Activated gamma-delta T cell treated with anti-CD3 and anti-CD28 coated beads, Interleukin-2, amount 50 U/mL, for 16 hours (primary cell): ENCODE measurements around the gene FARSB.

Source experiments
- DNase-seq: peaks from one replicate; pipeline ENCODE4 v3.0.0-alpha.2; 2020; ENCODE audit warnings: low read depth

The FARSB gene

DNA sequence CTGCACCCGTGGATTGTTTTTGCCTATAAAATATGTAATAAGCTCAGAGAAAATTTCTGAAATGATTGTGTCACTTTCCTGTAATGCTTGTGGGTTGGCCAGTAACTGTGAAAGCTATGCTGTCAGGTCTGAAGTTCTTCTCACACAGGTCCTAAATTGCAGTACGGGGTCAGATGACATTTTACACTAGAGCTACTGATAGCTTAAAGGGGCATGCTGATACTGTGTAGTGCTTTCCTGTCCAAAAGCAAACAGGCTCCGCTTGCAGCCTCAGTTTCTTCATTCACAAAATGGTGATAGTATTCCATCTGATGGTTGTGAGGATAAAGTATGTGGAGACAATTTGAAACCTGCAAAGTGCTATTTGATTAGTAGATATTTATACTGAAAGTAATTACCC is 7.6 kb upstream of the FARSB start:
- DNase-seq = no peak

DNA sequence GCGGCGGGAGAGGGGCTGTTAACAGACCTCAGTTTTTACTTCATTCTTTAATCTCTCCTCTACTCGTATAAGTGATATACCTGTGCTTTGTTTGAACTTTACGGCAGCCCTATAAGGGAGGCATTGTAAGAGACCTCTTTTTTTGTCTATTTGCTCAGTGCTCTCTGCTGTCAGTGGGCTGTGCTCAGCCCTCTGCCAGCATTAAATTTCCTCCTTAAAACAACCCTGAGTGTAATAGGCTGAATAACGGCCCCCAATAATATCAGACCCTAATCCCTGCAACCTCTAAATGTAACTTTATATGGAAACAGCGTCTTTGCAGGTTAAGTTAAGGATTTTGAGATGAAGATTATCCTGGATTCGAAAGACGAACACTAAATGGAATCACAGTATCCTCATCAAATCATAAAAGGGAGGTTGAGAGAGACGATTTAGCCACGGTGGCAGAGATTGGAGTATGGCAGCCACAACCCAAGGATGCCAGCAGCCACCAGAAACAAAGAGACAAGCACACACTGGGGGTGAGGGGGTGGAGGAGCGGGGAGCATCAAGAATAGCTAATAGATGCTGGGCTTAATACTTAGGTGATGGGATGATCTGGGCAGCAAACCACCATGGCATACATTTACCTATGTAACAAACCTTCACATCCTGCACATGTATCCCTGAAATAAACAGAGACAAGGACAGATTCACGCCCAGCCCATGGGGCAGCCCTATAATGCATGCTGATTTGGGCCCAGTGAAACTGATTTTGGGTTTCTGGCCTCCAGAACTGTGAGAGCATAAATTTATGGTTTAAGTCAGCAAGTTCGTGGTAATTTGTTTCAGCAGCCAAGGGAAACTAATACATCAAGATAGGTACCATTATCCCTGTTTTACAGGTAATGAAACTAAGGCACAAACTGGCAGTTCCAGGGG is 894 bp upstream of the FARSB start:
- DNase-seq = no peak

DNA sequence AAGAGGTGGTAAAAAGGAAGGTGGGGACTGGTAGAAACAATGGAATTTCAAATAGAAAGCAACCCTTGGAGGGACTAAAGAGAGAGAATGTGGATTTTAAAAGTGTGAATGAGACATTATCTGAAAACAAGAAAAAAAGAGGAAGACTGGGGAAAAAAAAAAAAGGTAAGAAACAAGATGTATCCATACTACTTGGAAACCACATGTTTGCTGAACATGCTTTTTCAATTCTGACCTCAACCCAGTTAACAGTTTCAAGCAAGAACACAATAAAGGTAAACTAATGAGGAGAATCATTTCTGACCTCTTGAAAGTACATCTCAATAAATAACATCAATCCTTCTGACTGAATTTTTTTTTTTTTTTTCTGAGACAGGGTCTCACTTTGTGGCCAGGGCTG is 2.6 kb downstream of the FARSB start:
- no peak for DNase-seq

DNA sequence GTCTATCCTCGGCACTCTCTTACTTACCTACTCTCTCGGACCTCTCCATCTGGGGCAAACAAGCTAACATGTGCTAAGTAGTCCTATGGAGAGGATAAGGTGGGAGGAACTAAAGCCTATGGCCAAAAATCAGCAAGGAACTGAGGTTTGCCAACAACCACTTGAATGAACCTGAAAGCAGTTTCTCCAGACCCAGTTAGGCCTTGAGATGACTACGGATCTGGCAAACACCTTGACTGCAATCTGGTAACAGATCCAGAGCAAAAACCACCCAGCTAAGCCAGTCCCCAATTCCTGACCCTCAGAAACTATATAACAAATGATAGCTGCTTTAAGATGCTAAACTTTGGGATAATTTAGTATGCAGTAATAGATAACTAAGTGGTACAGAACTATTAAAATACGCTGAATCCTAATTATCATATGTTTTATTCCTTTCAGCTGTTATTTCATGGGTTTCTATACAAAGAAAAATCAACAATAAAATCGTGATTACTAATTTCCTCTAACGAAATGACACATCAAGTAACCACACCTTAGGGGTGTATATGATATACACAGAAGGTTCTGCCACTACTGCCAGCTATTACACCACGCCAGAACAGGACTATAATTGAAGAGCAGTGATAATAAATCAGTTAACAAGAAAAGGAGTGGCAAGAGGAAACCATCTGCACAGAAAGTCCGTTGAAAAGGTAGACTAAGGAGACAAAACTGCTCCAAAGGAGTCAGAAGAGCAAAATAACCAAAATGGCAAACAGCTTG is 3.2 kb downstream of the FARSB start:
- no peak for DNase-seq

DNA sequence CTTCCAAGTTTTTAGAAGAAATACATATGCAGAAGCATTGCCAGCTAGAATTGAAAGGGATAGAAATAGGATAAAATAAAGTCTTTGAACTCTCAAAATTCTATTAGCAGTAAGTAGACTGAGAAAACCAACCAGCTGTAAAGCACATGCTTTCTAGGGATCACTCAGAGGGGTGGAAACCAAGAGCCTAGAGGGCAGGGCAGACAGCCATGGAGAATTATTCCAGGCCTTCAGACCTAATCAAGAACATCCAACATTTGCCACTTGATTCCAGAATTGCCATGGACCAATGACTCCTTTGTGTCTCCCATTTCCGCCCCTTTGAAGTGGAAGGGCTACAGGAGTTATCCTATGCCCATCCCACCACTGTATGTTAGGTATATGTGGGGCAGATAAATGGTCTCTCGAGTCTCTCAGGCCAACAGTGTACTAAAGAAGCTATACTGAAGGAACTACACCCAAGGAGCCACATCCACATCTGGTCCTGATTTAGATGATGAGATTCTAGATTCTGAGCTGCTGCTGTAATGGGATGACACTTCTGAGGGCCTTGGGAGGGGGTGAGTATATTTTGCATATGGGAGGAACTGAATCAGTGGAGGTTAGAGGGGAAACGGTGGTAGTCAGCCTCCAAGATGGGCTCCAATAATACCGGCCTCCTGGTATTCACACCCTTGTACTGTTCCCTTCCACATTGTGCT is 4.0 kb downstream of the FARSB start:
- no peak for DNase-seq

DNA sequence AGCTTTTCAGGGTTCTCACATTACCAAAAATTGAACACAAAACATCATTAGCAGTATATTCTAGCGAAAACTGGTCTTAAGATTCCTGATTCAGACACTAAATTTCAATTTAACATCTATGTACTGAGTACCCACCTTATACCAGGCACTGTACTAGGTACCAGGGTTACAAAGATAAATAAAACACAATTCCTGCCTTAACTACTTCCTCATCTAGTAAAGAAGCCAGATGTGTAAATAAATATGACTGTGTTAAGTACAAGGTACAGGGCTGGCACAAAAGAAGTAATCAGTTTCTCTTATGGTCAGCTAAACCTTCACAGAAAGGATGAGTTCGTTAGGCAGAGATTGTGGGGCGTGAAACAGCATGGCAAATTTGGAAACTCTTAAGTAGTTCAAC is 6.1 kb downstream of the FARSB start:
- DNase-seq = no peak

DNA sequence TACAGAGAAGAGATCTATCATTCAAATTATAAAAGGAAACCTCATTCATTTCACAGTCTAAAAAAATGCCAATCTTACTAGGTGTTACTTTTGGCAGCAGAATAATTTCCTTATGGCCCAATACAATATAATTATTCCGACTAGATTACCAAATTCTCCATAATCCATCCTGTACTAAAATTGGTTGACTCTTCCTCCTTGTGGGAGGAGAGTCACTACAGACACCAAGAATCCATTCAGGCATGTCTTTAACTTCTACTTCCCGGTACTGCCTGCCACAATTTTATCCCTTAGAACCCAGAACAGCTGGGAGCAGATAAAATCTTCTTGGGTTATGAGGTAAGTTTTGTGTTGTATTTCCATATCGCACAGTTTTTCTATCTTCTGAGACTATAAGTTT is 9.9 kb downstream of the FARSB start:
- no peak for DNase-seq

DNA sequence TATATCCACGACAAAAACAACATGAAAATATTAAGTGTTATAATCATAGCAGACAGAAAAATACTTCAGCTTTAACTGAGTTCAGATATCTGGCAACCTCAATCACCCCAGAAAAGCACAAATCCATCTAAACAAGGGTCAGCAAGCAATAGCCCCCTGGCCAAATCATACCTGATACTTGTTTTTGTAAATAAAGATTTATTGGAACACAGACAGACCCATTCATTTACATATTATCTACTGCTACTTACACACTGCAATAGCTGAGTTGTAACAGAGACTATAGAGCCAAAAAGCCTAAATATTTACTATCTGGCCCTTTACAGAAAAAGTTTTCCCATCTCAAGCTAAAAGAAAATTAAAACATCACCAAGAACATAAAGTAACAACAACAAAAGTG is 12.8 kb downstream of the FARSB start:
- no peak for DNase-seq

DNA sequence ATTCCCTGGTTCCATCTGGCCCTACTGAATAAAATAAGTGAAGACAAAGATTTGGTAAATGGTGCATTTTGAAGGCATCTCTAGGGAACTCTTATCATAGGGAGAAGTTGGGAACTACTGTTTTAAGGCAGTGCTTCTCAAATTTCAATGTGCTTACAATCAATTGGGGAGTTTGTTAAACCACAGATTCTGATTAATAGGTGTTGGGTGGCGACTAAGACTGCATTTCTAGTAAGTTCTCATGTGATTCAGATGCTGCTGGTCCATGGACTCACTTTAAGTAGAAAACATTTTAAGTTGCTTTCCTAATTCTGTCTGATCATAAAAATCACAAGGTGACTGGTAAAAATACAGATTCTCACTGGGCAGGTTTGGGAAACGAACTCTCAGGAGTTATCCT is 14.6 kb downstream of the FARSB start:
- DNase-seq = no peak

DNA sequence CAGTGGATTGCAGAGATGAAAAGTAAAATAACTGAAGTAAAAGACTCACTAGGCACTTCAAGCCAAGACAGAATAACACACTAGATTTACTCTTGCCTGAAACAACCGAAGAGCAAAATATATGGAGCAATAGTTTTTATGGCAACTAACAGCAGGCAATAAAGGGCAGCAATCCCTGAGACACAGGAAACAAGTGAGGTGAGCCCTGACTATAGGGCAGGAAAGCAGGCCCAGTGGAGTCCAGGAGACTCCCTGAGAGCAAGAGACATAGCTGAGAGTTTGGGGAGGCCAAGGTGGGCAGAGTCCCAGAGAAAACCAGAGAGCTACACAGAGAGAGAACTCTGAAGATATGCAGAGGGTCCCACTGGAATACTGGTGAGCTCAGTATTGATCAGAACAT is 18.8 kb downstream of the FARSB start:
- no peak for DNase-seq

DNA sequence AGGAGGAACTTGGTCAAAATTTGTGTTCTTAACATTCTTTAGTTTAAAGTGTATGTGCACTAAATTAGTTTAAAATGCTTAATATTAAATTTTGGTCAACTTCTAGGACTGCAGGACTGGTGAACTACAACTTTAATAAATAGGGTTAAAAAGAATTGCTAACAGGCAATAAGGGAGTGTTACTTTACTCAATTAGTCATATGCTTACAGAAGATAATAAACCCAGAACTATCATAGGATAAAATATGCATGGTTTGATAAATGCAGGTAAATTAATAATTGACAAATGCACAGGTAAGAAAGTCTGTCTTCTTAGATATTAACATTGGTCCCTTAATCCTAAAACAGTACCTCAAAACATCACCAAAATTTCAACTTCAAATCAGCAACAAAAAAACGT is 20.6 kb downstream of the FARSB start:
- no peak for DNase-seq

DNA sequence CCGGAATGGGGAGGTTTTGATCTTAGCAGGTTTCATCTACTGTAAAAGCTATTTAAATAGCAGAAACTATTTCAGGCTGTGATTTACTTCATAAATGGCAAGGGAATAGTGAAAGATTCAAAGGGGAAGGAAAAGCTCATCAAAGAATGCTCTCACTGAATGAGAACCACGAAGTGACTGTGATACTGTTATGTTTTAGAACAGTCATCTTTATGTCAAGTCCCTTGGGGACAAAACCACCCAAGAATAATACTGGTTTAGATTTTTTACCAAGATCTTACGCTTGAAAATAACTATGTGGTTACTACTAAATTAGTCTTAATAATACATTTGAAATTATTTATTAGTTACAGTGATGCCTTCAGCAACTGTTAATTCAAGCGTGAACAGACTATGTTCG is 28.1 kb downstream of the FARSB start:
- DNase-seq = no peak

DNA sequence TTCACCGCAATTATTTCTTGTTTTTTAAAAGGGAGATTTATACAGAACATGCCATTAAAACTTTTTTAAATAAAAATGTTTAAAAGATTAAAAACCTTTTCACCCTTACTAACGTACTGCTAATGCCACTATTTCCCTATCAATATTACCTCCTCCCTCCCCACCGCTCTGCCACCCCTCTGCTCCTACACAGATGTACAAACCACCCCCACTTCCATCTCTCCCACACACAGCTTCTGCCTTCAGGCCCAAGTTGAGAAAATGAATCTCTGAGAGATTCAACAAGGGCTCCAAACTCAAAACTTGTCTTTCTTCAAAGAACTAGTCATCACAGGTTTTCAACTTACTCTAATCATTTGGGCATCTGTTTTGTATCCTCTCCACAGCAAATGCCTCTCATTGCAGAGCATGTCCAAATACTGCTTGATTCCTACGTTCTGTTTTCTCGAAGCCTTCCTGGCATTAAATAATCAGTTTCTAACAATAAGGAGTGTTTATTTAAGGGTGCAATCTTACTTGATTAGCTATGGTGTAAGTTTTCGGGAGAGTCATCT is 32.1 kb downstream of the FARSB start:
- no peak for DNase-seq

DNA sequence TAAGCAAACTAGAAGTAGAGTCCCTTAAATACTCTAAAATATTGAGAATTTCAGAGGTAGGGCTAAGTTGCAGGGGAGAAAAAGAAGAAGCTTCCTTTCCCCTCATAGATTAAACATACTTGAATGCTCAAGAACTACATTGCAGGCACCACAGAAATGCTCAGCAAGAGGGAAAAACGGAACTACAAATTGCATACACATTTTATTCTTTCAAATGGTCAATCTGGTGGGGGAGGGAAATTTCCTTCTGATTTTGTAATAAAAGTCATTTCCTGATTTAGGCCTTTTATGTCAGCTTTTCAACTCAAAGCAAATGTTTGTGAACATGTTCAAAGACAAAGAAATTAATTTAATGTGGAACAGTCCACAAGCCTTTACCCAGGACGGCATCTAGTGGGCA is 33.0 kb downstream of the FARSB start:
- no peak for DNase-seq

DNA sequence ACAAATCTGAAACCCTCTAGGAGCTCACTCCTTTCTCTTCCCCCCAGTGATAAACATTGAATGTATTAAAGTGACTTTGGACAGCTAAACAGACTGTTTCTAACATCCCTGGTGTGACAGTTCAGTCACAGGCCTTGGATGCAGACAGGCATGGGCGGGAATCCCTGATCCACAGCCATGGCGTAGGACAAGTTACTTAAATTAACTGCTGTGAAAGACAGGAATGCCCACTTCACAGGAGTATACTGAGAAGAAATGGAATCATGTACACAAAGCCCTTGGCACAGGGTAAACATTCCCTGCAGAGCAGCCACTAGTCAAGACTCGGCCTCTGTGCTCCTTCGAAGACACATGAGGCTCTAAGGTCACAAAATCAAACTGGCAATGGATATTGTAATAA is 34.0 kb downstream of the FARSB start:
- DNase-seq = no peak

DNA sequence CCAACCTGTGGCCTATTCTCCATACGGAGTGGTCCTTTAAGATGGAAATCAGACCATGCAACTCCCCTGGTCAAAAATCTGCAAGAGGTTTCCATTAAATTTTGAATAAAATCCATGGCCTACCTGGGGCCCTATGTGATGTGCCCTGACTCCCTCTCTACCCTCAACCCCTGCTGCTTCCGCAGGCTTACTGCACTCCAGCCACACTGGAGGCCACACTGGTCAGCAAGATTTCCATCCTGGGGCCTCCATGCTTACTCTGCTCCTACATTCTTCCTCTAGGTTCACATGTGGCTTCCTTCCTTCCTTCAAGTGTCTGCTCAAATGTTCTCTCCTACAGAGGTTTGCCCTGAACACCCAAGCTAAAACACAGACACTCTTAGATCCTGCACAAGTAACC is 40.6 kb downstream of the FARSB start:
- no peak for DNase-seq

DNA sequence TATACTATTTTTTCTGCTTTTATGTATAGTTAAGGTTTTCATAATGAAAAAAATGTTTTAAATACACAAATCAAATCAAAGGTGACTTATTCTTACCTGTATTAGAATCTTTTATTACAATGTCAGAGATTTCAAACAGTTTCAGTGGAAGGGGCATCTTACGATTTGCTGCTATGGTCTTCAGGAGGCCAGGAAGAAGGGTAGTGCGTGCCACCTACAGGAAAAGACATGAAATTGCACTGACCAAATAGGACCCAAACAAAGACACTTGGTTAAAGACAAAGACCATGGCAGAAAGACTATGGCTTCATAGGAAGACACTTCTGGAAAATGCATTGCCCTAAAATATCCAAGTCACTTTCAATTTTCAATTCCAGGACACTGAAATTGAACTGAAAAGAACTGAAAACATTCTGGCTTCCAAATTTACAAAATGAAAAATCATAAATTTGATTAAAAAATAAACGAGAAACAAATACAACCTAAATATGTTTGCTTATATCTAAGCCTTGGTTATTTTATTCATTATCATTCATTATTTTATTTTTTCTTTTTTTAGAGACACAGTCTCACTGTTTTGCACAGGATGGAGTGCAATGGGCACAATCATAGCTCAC is 42.1 kb downstream of the FARSB start:
- no peak for DNase-seq

DNA sequence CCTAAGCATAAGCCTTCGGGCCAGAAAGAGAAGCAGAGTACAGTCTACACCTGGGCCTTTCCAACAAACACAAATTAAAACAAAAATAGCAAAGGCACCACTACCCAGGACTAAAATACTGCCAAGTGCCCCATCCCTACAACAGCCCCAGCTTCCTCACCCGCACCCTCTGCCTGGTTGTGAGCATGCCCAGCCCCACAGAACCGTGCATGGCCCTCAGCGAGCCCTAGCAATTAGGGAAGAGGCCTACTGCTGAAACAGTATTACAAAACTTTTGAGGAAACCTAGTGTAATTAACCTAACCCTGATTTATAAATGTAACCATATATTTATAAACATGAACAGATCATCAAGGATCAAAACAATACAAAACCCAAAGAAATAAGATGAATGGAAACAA is 44.2 kb downstream of the FARSB start:
- no peak for DNase-seq

DNA sequence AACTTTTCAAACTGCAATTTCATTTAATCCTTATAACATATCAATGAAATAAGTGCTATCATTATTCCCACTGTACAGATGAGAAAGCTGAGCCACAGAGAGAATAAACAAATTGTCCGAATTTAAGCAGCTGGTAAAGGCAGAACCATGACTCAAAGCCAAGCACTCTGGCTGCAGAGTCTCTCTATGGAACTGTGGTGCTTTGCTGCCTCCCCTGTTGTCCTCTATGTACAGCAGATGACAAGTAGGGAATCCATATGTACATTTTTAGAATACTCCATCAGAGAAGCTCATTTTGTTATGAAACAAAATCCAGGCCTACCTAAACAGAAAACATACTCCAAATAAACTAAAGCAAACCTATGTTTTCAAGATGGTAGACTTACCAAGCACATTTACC is 45.1 kb downstream of the FARSB start:
- no peak for DNase-seq

DNA sequence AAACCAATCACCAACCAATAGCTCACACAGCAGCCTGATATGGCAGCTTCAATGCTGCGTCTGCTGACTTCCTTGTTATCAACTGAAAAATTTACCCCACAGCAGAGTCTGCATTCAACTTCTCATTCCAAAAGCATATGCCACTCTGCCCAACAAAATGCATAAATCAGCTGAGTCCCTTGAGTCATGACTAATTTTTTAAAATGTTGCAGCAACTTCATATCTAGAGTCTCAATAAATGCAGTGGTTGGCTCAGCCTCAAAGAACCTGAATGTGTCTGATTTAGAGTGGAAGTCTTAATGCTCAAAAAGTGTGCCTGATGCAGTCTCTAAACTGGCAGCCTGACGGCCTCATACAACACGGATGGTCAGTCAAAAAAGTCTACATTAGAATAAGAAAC is 46.5 kb downstream of the FARSB start:
- DNase-seq = no peak

DNA sequence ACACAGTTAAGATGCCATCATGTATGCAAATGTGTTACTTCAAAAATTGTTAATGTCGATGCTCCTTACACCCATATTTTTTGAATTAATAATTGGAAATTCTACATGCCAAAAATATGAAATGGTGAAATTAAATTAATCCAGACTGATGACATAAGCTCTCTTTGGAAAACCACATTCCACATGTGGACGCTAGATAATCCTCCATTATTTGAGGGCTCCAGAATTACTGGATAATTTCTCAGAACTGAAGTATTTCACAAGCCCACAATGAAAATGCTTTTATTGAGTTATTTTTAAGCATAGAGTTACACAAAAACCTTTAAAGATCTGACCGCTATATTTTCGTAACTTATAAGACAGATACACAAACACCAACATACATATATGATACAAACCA is 47.8 kb downstream of the FARSB start:
- no peak for DNase-seq

DNA sequence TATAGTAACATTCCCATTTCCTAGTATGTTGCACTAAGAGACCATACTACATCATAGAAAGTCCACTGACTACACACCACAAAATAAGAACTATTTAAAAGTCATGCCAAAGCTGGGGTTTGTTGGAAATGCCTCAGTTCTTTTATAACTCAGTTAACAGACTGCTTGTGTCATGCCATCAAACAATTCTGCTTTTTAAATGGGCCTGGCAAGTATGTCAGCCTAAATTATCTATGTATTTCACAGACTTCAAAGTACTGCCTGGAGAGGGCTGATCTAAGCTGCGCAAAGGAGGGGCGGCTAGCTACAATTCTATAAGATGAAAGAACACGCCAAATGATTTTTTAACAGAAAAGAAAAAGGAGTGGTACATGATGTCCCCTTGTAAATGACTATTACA is 49.6 kb downstream of the FARSB start:
- no peak for DNase-seq
